Activated naive CD4-positive, alpha-beta T cell (primary cell): ENCODE data around the gene JAML.

Experiments
- DNase-seq, 4 experiments: peaks; one replicate each; lab custom pipeline; 2025; lab: John Stamatoyannopoulos, UW

JAML gene

DNA sequence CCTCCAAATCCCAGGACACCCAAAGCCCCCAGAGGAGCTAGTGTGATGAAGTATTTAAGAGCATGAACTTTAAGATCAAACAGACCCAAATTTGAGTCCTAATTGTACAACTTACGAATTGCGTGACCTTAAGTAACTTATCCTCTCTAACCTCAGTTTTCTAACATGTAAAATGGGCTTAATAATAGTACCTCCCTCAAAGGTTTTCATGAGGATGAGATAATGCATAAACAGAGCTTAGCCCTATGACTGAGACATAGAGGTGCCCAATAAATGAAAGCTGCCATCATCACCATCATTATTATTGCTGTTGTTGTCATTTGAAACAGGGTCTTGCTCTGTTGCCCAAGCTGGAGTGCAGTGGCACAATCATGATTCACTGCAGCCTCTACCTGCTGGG is 57.6 kb downstream of the JAML start:
- DNase-seq: no peak

DNA sequence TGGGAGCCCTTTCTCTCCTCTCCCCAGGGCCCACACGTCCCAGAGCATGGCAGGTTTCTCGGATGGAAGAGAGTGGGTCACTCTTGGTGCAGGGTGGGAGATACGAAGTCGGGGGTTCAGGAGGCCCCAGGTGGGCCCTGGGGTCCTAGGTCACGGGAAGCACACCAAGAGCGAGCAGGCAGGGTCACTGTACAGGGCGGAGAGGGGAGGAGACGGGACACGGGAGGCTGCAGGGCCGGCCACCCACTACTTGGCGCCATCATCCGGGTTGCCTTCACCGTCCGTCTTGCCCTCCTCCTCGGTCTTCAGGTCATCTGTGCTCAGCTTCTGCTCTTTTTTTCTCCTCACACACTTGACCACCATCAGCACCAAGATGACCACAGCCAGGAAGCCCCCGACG is 58.2 kb downstream of the JAML start:
- no peak for DNase-seq

DNA sequence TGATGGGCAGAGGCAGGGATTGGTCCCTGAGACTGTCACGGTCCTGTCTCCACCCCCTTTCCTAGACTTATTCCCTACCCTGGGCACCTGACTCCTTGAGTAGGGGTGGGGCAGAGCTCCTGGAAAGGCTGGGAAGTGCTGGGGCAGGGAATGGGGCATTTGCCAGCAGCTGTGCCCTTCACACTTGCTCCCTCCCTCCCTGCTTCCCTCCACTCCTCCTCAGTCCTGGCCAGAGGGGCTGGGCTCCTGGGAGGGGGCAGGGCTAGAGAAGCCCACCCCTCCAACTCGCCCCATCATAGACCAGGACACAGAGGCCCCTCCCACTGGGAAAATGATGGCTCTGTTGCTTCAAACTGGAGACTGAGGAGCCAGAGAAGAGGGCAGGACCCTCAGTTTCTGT is 59.9 kb downstream of the JAML start:
- DNase-seq: no peak

DNA sequence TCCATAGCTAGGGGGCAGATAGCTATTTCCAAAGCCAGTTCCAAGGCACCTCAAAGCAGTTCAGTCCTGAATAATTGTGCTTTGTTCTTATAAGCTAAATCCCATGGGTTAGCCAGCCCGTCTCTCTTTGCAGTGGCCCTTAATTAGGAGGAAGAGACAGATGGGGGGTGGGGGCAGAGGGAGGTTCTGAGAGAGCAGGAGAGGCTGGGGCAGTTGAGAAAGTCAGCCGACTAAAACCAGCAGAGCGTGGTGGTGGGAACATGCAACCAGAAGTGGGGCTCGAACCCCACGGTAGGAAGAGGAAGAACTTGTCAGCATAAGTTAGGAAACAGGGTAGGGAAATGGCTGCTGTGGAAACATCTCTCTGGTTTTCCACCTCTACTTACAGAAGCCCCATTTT is 61.3 kb downstream of the JAML start:
- DNase-seq: no peak

DNA sequence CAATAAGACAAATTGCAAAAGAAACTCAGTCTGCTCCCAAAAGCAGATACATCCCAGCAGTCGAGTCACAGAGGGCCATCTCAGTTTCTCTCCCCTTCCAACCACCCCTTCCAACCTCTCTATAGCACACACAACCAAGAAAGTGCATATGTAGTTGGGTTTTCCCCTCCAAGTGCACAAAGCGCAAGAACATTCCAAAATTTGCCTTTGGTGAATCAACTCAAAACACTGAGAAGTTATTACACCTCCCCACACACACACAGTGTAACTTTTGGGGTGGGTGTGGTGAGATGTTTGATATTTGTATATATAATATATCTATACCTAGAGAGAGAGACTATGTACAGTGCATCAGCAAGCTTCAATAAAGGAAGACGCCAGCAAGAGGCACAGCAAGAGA is 62.0 kb downstream of the JAML start:
- DNase-seq: no peak

DNA sequence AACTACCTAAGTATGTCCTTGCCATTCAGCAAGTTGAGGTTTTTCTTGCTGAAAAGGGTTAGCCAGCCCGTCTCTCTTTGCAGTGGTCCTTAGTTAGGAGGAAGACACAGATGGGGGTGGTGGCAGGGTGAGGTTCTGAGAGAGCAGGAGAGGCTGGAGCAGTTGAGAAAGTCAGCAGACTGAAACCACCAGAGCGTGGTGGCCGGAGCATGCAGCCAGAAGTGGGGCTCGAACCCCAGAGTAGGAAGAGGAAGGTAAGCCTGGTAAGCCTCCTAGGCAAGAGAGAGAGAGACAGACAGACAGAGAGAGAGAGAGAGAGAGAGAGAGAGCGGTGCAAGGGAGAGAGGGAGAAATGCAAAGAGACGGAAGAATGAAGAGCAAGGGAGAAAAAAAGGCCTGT is 63.0 kb downstream of the JAML start:
- DNase-seq: no peak

DNA sequence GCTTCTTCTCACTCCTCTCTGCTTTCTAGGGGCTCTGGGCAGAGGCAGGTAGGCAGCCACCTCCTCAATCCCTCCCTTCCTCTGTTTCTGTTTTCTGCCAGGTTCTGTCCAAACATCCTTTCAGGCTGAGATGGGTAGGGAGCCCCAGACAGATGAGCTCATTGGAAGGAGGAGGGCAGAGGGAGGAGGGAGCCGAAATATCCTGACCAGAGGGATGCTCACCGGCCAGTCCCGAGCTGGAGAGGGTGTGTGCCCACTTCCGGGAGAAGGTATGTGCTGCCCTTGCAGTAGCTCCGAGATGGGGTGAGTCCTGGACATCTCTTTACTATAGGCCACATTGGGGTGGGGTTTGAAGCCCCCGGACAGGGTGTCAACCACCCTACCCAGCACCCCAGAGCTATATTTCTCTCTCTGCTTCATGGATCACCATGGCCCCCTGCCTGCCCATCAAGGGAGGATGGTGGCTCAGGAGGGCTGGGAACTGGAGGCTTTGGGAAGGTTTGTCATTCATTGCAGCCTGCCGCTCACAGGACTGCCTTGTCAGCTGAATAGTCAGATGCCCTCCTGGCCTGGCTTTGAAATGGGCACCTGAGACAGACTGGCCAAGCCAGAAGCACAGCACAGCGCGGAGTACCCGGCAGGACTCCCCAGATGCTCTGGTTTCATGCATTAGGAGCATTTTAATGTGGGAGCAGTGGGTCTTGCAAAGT is 67.5 kb downstream of the JAML start:
- DNase-seq: no peak

DNA sequence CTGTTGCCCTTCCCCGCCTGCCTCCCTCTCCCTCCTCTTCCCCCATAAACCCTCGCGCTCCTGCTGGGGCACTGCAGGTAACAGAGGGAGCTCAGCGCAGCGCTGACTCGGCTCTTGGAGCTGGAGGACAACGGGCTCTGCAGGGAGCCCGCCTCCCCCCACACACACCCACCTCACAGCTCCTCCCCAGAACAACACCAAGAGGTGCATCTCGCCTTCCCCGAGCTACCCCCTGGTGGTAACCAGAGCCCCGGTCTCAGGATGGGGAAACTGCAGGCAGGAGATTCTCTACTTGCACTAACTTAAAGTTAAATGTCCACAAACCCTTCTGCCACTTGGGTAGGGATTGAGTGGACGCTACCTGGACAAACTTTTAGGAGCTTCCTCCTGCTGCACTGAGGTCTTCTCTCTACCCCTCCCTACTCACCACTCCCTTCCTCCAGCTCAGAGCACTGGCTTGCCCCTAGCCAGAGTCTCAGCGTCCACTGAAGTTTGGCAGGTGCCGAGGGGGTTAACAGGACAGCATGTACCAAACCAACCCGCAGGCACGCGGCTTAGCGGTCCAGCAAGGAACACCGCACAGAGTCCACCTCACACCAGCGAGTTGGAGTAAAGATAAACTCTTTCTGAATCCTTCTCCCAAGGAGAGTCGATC is 68.2 kb downstream of the JAML start:
- DNase-seq: peak in 1 of 4 experiments; percentile 11

DNA sequence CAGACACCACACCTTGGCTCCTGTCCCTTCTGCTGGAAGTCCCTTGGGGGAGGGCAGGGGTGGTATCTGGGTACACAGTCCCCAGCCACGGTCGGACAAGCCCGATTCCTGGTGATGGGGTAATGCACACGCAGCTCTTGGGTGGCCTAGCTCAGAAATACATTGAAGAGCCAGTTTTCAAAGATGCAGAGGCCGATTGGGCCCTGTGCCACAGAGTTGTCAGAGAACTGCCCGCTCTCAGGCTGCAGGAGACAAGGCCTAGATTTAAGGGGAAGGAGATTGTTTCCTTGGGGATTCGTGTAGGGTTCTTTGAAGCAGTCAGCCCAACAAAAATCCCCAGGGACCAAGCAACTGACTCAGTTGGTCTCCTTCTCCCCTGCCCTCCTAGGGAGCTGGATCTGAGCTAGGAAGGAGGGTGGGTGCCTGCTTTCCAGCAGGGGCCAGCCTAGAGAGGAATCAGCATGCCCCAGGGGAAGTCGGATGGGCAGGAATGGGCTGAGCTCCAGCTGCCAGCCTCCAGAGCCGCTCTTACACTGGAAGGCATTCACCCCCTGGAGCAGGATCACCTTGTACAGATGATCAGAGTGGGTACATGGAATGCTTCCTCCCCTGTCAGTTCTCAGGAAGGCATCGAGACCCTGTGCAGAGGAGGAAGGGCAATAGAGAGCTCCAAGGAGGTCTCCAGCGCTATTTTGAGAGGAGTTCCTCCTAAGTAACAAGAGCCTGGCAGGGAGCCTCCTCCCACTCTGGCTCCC is 68.9 kb downstream of the JAML start:
- DNase-seq: no peak

DNA sequence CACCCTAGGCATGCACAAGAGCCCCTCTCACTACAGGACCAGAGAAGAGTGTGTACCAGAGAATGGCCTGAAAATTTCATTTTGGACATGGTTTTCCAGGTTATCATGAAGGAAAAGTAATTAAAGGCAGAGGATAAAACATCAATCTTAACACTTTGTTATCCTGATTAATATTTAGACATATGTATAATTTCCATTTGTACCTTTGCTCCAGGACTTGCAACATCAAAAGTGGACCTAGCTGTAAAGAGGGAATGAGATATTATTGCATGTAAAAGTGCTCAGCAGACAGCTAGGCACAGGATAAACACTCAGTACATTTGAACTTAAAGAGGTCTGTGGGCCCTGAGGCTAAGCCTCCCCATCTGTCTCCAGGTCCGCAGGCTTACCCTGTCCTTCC is 70.2 kb downstream of the JAML start:
- no peak for DNase-seq

DNA sequence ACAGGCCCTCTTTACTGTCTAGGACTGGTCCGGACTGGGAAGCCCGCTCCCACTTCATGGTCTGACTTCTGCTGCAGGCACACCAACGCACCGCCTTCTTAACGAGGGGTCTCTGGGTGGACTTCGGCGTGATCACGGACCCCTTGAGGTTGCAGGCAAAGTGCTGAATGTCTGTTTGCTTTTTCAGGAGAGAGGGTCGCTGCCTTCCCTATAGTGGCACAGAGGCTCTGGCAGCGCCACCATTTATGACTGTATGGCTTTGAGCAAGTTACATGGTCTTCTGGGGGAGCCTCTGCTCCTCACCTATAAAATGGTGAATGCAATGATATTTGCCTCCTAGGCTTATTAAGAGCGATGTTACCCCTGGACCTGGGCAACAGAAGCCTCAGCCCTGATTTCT is 70.8 kb downstream of the JAML start:
- no peak for DNase-seq

DNA sequence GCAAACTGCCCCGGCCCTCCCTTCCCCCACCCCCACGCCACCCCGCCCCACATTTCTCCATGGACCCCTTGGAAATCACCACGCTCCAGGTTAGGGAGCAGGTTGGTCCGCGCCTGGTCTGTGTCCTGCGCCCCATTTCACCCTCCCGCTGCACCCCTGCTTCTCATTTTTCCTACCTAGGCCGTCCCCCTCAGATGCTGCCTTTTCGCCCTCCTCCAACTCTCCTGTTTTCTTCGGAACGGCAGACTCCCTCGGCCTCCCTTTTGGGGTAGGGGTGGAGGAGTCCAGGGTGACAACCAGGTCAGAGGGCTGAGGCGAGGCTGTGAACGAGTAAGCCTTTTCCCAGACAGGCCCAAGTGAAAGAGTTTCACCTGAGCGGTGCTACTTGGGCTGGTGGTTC is 71.3 kb downstream of the JAML start:
- DNase-seq: no peak

DNA sequence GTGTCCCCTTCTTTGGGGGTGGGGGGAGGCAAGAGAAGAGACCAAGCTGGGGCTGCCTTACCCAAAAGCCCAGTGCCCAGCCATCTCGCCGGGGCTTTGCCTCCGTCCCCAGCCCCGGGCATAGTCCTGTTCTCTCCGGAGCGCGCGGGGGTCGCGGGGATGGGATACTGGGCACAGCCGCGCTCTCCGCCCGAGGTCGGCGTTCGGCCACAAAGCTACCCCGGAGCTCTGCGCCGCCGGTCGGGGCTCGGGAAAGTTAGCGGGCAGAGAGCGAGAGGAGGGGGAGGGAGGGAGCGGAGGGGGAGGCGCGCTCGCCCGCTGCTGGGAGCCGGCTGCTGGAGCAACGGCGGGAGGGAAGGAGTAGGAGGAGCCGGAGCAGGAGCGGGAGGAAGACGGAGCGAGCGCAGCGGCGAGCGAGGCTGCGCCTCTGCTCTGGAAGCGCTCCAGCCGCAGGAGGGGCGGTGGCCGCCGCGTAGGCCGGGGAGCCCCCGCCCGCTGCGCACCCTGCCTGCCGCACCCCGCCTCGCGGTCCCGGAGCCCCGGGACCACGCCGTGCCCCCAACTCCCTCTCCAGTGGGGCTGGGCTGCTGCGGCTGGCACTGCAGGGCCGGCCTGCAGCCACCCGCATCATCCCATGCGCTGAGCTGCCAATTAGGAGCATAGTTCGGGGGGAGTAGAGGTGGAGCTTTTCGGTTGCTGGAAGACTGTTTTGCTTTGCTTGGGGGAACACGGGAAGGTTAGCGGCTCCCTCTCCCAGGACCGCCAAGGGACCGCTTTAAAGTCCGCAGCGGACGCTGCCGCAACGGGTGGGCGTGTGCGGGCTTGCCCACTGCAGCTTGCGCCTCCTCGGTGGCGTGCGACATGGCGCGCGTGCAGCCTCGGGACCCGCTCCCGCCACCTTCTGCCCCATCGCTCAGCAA is 72.0 kb downstream of the JAML start, which contains the start of gene SCN4B:
TSS of gene SCN4B (minus strand) at position 272 of the 920 bp plus-strand sequence. CDS start at position 122, 150 bp downstream.
- no peak for DNase-seq

DNA sequence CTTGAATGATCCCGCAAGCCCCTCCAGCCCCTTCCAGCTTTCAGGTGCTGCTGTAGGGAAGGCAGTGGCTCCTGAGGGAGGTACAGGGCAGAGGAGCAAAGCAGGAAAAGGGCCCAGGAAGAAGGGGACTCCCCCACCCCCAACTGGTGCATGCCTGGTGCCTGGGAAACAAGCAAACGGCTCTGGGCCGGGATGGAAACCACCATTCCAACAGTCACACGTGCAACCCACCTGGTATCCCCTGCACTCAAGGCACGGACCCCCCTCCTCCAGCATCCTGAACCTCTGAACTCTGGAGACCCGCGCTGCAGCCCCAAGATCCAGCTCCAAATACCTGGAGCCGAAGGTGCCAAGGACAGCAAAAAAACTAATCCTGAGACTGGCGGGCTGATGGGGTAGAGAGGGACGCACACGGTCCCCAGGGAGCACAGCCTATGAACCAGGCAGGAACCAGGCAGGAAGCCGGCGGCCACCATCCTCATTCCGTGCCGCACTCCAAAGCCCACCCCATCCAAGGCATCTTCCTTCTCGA is 72.7 kb downstream of the JAML start:
- no peak for DNase-seq

DNA sequence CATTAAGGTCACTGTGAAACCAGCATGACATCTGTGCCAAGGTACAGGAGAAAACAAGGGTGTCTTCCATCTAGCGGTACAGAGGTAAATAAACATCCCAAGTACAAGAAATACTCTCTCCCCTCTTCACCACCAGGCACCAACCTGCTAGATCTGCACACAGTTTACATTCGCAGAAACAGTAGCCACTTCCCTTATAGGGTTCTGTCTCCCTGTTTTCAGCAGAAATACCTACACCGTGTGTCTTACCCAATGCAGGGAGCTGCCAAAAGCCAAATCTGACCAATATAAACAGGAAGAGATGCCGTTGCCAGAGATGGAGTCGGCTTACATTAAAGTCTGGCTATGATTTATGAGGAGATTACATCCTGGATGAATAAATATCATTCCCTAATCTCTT is 73.4 kb downstream of the JAML start:
- DNase-seq: no peak

DNA sequence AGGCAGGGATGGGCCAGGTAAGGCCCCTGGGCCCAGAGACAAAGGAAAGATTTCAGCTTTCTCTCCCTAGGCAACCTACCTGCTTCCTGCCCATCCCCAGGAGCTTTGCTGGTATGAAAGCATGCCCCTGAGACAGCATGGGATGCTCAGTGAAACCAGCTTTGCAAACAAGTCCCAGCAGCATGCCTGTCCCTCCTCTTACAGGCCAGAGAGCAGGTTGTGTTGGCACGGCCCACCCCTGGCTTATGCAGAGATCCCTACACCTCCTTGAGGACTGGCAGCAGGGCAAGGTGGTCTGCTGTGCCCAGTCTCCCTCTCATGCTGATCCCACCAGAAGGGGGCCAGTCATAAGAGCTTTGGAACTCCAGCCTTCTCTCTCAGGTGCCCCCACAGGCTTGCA is 75.3 kb downstream of the JAML start:
- DNase-seq: no peak

DNA sequence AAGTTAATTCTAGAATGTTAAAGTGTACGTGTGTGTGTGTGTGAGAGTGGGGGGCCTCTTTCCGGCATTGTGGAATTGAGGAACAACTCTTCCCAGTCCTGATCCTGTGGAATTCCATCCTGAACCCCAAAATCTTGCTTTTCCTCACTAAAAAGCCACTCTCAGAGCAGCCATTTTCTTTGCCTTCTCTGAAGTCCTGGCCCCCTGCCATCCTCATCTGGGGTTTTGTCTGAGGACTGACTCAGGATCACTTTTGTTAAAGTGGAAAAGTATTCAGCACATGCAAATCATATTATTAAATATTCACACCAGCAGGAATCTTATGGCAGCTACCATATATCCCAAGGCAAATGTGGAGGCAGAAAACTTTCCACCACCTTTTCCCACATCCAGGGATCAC is 76.0 kb downstream of the JAML start:
- no peak for DNase-seq

DNA sequence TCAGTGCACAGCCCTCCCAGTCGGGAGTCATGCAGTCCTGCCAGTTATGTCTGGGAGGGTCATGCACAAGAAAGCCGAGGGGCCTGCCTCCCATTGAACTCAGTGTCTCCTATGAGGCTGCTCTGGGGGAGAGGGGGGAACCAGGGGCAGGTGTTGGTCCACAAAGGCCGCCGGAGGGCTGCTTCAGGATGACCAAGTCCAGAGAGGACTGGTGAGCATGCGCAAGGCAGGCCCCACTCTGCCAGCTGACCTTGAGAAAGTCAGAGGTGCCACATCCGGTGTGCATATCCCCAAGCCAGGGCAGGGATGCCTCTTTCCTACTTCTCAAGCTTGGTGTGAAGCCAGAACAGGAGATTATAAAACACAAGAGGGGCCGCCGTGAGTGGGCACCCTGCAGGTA is 76.6 kb downstream of the JAML start:
- DNase-seq: no peak

DNA sequence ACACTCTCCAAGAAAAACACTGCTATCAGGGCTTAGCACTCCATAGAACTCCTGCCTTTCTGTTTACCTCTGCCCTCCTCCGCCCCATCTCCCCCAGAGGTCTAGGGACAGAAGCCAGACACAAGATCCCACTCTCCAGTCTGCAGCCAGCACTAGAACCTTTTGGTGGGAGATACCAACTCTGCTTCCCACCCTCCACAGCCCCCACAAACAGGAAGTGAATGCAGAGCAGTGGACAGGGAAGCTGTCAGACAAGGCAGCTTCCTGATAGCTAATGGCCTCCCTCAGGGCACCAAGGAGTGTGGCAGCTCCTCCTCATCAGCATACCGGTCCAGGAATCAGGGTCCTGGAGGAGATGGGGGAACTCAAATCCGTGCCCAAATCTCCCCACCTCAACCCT is 77.3 kb downstream of the JAML start:
- DNase-seq: no peak

DNA sequence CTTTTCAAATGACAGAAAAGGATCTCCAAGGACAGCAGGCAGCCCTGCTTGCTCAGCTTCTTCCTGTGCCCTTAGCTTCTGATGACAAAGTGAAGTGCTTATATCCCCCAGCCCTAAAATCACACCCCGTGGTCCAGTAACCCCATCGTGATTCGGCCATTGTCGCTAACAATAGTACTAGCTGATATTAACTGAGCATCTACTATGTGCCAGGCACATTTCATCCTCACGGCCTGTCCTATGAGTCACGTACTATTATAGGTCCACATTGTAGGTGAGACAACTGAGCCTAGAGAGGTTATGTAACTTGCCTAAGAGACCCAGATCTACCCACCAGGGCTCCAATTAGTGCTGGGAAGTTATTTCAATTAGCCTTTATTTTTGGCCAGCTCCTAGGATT is 78.3 kb downstream of the JAML start:
- DNase-seq: no peak

DNA sequence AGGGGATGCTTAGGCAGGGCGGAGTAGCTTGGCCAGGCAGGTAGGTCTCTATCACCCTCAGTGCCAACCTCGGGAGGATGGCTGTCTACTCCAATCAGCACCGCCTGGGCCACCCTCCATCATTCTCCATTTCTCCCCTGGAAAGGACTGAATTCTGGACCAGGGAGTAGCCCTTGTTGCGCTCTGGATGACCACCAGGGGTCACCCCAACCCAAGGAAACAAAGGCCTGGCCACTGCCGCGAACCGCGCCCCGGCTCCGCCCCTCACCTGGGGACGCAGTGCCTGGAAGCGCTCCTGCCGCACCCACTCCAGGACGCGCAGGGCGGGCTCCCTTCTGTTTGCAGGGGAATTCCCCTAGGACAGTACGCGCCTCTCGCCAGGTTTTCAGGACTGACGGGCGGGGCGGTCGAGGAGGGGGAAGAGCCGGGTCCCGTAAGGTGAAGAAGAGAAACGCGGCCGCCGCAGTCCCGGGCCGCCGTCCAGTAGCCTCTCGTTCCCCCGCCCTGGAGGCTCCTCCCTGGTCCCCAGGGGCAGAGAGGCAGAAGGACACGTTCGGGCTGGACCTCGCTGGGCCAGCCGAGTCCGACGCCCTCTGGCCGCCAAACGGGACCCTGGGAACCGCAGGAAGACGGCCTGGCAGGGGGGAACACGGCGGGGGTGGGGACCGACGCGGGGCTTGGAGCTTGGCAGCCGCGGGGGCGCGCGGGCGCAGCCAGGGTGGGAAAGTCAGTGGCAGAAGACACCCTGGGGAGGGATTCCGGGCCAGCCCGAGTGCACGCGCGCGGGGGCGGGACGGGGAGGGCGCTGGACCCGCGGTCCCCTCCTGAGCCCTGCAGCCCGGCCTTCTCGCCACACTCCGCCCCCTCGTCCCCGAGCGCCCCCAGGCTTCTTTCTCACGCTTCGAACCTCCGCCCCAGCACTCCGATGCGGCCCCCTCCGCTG is 79.3 kb downstream of the JAML start:
- DNase-seq: peak; percentile 58 to 75 (median 71)
